ENCODE results near the gene THSD7B.

Gene THSD7B

GRCh38 chr2:137155356-137156104 is 390.2 kb downstream of the THSD7B start:
- DNase-seq (ENCODE audit: low read depth, low spot score): no peak

GRCh38 chr2:137156221-137156844 is 391.0 kb downstream of the THSD7B start:
- no peak for DNase-seq (ENCODE audit: low read depth, low spot score)

- no peak for DNase-seq (ENCODE audit: low read depth, low spot score)
Measured at GRCh38 chr2:137157851-137158250, 392.5 kb downstream of the THSD7B start.

GRCh38 chr2:137161250-137161649 is 395.9 kb downstream of the THSD7B start:
- DNase-seq (ENCODE audit: low read depth, low spot score): no peak

GRCh38 chr2:137165968-137166367 is 400.6 kb downstream of the THSD7B start:
- DNase-seq (ENCODE audit: low read depth, low spot score): no peak

GRCh38 chr2:137167651-137168050 is 402.3 kb downstream of the THSD7B start:
- no peak for DNase-seq (ENCODE audit: low read depth, low spot score)

- no peak for DNase-seq (ENCODE audit: low read depth, low spot score)
Measured at GRCh38 chr2:137168552-137168951, 403.2 kb downstream of the THSD7B start.

- DNase-seq (ENCODE audit: low read depth, low spot score): no peak
Measured at GRCh38 chr2:137172162-137172561, 406.8 kb downstream of the THSD7B start.

GRCh38 chr2:137173463-137173862 is 408.1 kb downstream of the THSD7B start:
- no peak for DNase-seq (ENCODE audit: low read depth, low spot score)

GRCh38 chr2:137175246-137175645 is 409.9 kb downstream of the THSD7B start:
- DNase-seq (ENCODE audit: low read depth, low spot score): no peak

- DNase-seq (ENCODE audit: low read depth, low spot score): no peak
Measured at GRCh38 chr2:137178951-137179377, 413.6 kb downstream of the THSD7B start.

- DNase-seq (ENCODE audit: low read depth, low spot score): no peak
Measured at GRCh38 chr2:137179542-137179941, 414.2 kb downstream of the THSD7B start.

GRCh38 chr2:137180012-137180411 is 414.7 kb downstream of the THSD7B start:
- DNase-seq (ENCODE audit: low read depth, low spot score): no peak

GRCh38 chr2:137181370-137181769 is 416.0 kb downstream of the THSD7B start:
- DNase-seq (ENCODE audit: low read depth, low spot score): no peak

GRCh38 chr2:137182071-137182470 is 416.7 kb downstream of the THSD7B start:
- no peak for DNase-seq (ENCODE audit: low read depth, low spot score)

- no peak for DNase-seq (ENCODE audit: low read depth, low spot score)
Measured at GRCh38 chr2:137183206-137183898, 418.0 kb downstream of the THSD7B start.

GRCh38 chr2:137185378-137186078 is 420.2 kb downstream of the THSD7B start:
- no peak for DNase-seq (ENCODE audit: low read depth, low spot score)

- no peak for DNase-seq (ENCODE audit: low read depth, low spot score)
Measured at GRCh38 chr2:137187216-137187615, 421.9 kb downstream of the THSD7B start.

GRCh38 chr2:137190411-137191195 is 425.3 kb downstream of the THSD7B start:
- DNase-seq (ENCODE audit: low read depth, low spot score): no peak

- no peak for DNase-seq (ENCODE audit: low read depth, low spot score)
Measured at GRCh38 chr2:137192366-137193310, 427.3 kb downstream of the THSD7B start.
